22Rv1 (cell line): Measurements from ENCODE around the gene RAET1E.

Source experiments
- CTCF ChIP-seq: fragments of 450-650 bp; IDR thresholded peaks from 2 replicates; pipeline ENCODE4 v1.5.1; 2017; ENCODE audit warnings: mild to moderate bottlenecking
- ZFX ChIP-seq: fragments of 450-650 bp; IDR thresholded peaks from 2 replicates; pipeline ENCODE4 v1.6.1; 2017; ENCODE audit warnings: antibody characterized with exemption, borderline replicate concordance

GRCh38 chr6:149851461-149852110, 46.3 kb downstream of the RAET1E start:
- no peak for TF ChIP-seq CTCF
- no peak for TF ChIP-seq ZFX
